GM12892 (cell line): ENCODE results near the gene OGFRL1.

Experiments
- DNase-seq: peaks from one replicate; pipeline ENCODE4 v3.0.0; 2011; ENCODE audit not compliant: insufficient read length
- FAIRE-seq: peaks from 2 replicates; lab custom pipeline; 2011; peaks lifted over from hg19 to GRCh38; lab: Jason Lieb, UNC
- POLR2A ChIP-seq: IDR thresholded peaks from 2 replicates; pipeline ENCODE4 v1.6.1; 2011; ENCODE audit warnings: low read depth, low read length, control low read depth
- POLR2AphosphoS5 ChIP-seq: IDR thresholded peaks from 2 replicates; pipeline ENCODE4 v1.6.1; 2011; ENCODE audit warnings: low read depth, low read length, control low read depth
- TAF1 ChIP-seq: IDR thresholded peaks from 2 replicates; pipeline ENCODE4 v1.6.1; 2011; ENCODE audit warnings: low read depth, mild to moderate bottlenecking, control low read depth, low read length, borderline replicate concordance

The OGFRL1 gene

GRCh38 chr6:71289039-71289801, 609 bp downstream of the OGFRL1 start:
- FAIRE-seq (peak; percentile 42), DNase-seq (peak; percentile 31)
- no peak for TF ChIP-seq POLR2A
- TF ChIP-seq POLR2AphosphoS5: no peak
- no peak for TF ChIP-seq TAF1

GRCh38 chr6:71289802-71290175, 1.2 kb downstream of the OGFRL1 start:
- FAIRE-seq: no peak
- TF ChIP-seq POLR2AphosphoS5 (no peak), POLR2A (no peak), TAF1 (no peak)
- no peak for DNase-seq

- TF ChIP-seq TAF1: no peak
- TF ChIP-seq POLR2AphosphoS5: no peak
- no peak for TF ChIP-seq POLR2A
- no peak for DNase-seq
- FAIRE-seq: peak; percentile 5
Observed at GRCh38 chr6:71290611-71291010, 2.0 kb downstream of the OGFRL1 start.

GRCh38 chr6:71292001-71292400, 3.4 kb downstream of the OGFRL1 start:
- TF ChIP-seq POLR2A: no peak
- TF ChIP-seq POLR2AphosphoS5: no peak
- TF ChIP-seq TAF1: no peak
- DNase-seq: no peak
- no peak for FAIRE-seq

- TF ChIP-seq TAF1 (no peak), POLR2A (no peak), POLR2AphosphoS5 (no peak)
- DNase-seq: no peak
- FAIRE-seq: no peak
Observed at GRCh38 chr6:71294121-71294523, 5.5 kb downstream of the OGFRL1 start.

- TF ChIP-seq POLR2AphosphoS5 (no peak), POLR2A (no peak), TAF1 (no peak)
- no peak for FAIRE-seq
Observed at GRCh38 chr6:71298459-71298858, 9.8 kb downstream of the OGFRL1 start.

GRCh38 chr6:71299541-71300470, 11.2 kb downstream of the OGFRL1 start:
- TF ChIP-seq TAF1 (no peak), POLR2A (no peak), POLR2AphosphoS5 (no peak)
- no peak for FAIRE-seq

More at GRCh38 chr6:71298459-71298858, 9.8 kb downstream of the OGFRL1 start:
- no peak for DNase-seq

GRCh38 chr6:71300561-71301168, 12.1 kb downstream of the OGFRL1 start:
- FAIRE-seq: no peak
- TF ChIP-seq POLR2A: no peak
- no peak for TF ChIP-seq POLR2AphosphoS5
- TF ChIP-seq TAF1: no peak
- DNase-seq: no peak

More at GRCh38 chr6:71299541-71300470, 11.2 kb downstream of the OGFRL1 start:
- no peak for DNase-seq

- DNase-seq (no peak), FAIRE-seq (no peak)
- TF ChIP-seq TAF1: no peak
- no peak for TF ChIP-seq POLR2AphosphoS5
- no peak for TF ChIP-seq POLR2A
Observed at GRCh38 chr6:71301546-71301945, 12.9 kb downstream of the OGFRL1 start.

GRCh38 chr6:71309656-71310055, 21.0 kb downstream of the OGFRL1 start:
- no peak for FAIRE-seq
- TF ChIP-seq TAF1 (no peak), POLR2AphosphoS5 (no peak), POLR2A (no peak)
- DNase-seq: no peak

- TF ChIP-seq POLR2A: no peak
- no peak for TF ChIP-seq POLR2AphosphoS5
- no peak for TF ChIP-seq TAF1
- FAIRE-seq: no peak
- DNase-seq: no peak
Observed at GRCh38 chr6:71310261-71310660, 21.6 kb downstream of the OGFRL1 start.
